ENCODE data around the gene SAMSN1. TPM values are rescaled to one million over a fixed set of nuclear protein-coding genes. Genes with fewer than 3 reads are reported as not detected.

Gene SAMSN1
- total and polyA plus RNA-seq, 2 experiments from 2014 or later = 3.2 to 5.4 TPM

DNA sequence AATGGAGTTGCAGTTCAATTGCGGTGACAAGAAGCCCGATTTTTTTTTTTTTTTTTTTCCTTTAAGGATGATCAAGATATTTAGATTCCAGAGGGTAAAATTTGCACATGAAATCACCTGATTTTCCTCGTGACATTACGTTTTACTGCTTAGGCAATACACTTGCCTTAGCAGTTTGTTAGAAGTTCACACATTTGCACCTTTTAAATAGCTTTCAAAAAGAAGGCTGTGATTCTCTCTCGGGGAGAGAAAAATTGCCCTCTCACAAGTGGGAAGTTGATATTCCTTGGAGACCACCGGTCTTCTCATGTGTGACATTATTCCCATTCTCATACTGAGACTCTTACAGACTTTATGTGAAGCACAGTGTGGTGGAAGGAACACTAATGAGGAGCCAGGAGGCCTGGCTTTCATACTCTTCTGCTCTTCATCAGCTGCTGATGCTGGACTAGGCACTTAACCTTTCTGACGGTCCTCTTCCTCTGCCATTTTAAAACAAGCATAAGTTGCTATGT is 93.3 kb downstream of the SAMSN1 start:
- Histone ChIP-seq H3K9me2 (ENCODE audit: insufficient read depth) (0 out of 2 replicates have a peak, but pooled peaks cover 3% of the 10 kb centered on the region), H3K27me3 (ENCODE audit: insufficient read depth) (no peaks in the 10 kb centered on the region), H3K36me3 (ENCODE audit: insufficient read depth) (no peaks in the 10 kb centered on the region), H3K4me1 (ENCODE audit: insufficient read depth) (0 out of 2 replicates have a peak, but pooled peaks cover 8% of the 10 kb centered on the region), H3K4me3 (no peak overlapping the region), H3K79me2 (replicated peaks; ENCODE audit: insufficient read depth) (no peaks in the 10 kb centered on the region), H4K20me1 (replicated peaks; ENCODE audit: insufficient read depth) (no peaks in the 10 kb centered on the region), H3F3A (replicated peaks; ENCODE audit: low read depth) (no peaks in the 10 kb centered on the region), H3K4me2 (no peak overlapping the region), H3K27ac (ENCODE audit: low read depth) (no peak overlapping the region), H2AFZ (peak overlapping the region; percentile 58; the same call in 1 of the 2 replicates)
- ATAC-seq = no peak
- Mint-ChIP-seq H3K27me3 (ENCODE audit: insufficient read depth, low read depth, poor library complexity) (peaks cover 7% of the 10 kb centered on the region), H3K27ac (no peak overlapping the region), H3K9me3 (no peaks in the 10 kb centered on the region), H3K4me3 (no peak overlapping the region), H3K4me1 (peaks cover 9% of the 10 kb centered on the region), H3K36me3 (ENCODE audit: low read depth) (no peaks in the 10 kb centered on the region)
- no peak for DNase-seq (ENCODE audit: low spot score)
- TF ChIP-seq ZNF331 (CRISPR knock-in tag; IDR thresholded peaks at IDR 0.05; ENCODE audit: low read depth) = no peak
- no peak for TF ChIP-seq STAT1 (IDR thresholded peaks at IDR 0.05; ENCODE audit: unreplicated experiment)
- no peak for TF ChIP-seq ZNF462 (CRISPR knock-in tag; IDR thresholded peaks at IDR 0.05)

GRCh38 chr21:14452031-14452726 is 93.9 kb downstream of the SAMSN1 start:
- Histone ChIP-seq H2AFZ (no peak overlapping the region), H3K4me1 (ENCODE audit: insufficient read depth) (0 out of 2 replicates have a peak, but pooled peaks cover 8% of the 10 kb centered on the region), H3K27ac (ENCODE audit: low read depth) (no peak overlapping the region), H3F3A (replicated peaks; ENCODE audit: low read depth) (no peaks in the 10 kb centered on the region), H3K79me2 (replicated peaks; ENCODE audit: insufficient read depth) (no peaks in the 10 kb centered on the region), H3K9me2 (ENCODE audit: insufficient read depth) (0 out of 2 replicates have a peak, but pooled peaks cover 3% of the 10 kb centered on the region), H4K20me1 (replicated peaks; ENCODE audit: insufficient read depth) (no peaks in the 10 kb centered on the region), H3K36me3 (ENCODE audit: insufficient read depth) (no peaks in the 10 kb centered on the region), H3K27me3 (ENCODE audit: insufficient read depth) (no peaks in the 10 kb centered on the region), H3K4me2 (no peak overlapping the region), H3K4me3 (no peak overlapping the region)
- ATAC-seq (no peak), DNase-seq (ENCODE audit: low spot score) (no peak)
- Mint-ChIP-seq H3K27ac (no peak overlapping the region), H3K4me3 (no peak overlapping the region), H3K27me3 (ENCODE audit: insufficient read depth, low read depth, poor library complexity) (peaks cover 7% of the 10 kb centered on the region), H3K36me3 (ENCODE audit: low read depth) (no peaks in the 10 kb centered on the region), H3K4me1 (peaks cover 9% of the 10 kb centered on the region), H3K9me3 (no peaks in the 10 kb centered on the region)
- TF ChIP-seq STAT1 (IDR thresholded peaks at IDR 0.05; ENCODE audit: unreplicated experiment) (no peak), ZNF462 (CRISPR knock-in tag; IDR thresholded peaks at IDR 0.05) (no peak), EZH2phosphoT487 (IDR thresholded peaks at IDR 0.05; ENCODE audit: unreplicated experiment) (no peak)
